ENCODE results near the gene MTCL1.

Gene MTCL1

DNA sequence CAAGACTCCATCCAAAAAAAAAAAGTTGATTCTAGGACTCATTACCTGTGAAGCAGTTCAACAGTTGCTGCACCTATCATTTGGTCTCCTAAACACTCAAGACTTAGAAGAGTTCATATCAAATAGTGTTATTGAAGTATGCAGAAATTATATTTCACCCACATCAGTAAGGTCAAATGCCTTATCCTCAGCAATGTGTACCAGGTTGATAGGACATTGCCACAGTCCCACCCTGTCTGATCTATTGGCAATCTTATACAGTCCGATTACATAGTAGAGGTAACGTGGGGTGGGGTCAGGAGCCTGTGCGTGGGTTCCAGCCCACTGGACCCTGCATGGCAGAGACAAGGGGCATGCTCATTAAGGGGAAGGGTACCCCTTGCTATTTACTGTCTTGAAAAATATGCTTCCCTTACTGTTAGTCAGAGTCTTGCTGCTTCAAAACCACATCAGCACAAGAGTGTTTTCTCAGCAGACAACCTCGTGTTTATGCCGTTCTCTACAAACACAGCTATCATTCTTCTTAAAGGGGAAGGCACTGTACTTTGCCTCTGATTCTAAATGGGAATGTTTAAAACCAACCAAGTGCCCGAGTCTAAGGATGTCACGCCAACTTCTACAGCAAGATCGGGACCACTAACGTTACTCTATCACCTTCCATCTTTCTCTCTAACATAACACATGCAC, 115.2 kb downstream of the MTCL1 start:
- H3K4me3 ChIP-seq (ENCODE audit: low read depth, low read length): no peak overlapping the region
- no peak for DNase-seq (ENCODE audit: low read depth)
- TF ChIP-seq, protein P1, sequence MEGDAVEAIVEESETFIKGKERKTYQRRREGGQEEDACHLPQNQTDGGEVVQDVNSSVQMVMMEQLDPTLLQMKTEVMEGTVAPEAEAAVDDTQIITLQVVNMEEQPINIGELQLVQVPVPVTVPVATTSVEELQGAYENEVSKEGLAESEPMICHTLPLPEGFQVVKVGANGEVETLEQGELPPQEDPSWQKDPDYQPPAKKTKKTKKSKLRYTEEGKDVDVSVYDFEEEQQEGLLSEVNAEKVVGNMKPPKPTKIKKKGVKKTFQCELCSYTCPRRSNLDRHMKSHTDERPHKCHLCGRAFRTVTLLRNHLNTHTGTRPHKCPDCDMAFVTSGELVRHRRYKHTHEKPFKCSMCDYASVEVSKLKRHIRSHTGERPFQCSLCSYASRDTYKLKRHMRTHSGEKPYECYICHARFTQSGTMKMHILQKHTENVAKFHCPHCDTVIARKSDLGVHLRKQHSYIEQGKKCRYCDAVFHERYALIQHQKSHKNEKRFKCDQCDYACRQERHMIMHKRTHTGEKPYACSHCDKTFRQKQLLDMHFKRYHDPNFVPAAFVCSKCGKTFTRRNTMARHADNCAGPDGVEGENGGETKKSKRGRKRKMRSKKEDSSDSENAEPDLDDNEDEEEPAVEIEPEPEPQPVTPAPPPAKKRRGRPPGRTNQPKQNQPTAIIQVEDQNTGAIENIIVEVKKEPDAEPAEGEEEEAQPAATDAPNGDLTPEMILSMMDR (IDR thresholded peaks at IDR 0.05; ENCODE audit: low read depth, low read length, missing control alignments): no peak

DNA sequence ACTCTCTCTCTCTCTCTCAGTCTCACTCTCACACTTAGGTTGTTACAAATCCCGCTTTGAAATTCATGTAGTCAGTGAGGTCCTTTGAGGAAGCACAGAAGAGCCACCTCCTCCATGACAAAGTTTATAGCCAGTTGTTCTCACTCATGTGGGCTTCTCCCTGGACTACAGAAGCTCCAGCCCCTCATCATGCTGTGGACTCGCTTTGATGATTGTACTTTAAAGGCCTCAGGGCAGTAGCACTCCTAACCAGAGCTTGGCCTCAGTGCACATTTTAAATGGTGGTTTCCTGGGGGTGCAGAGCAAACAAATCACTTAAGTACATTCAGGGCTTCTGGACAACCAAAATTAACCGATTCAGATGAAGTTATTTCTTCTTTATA, 115.7 kb downstream of the MTCL1 start:
- TF ChIP-seq, protein P1 (IDR thresholded peaks at IDR 0.05; ENCODE audit: low read depth, low read length, missing control alignments): no peak
- H3K4me3 ChIP-seq (ENCODE audit: low read depth, low read length): no peak overlapping the region
- no peak for DNase-seq (ENCODE audit: low read depth)

DNA sequence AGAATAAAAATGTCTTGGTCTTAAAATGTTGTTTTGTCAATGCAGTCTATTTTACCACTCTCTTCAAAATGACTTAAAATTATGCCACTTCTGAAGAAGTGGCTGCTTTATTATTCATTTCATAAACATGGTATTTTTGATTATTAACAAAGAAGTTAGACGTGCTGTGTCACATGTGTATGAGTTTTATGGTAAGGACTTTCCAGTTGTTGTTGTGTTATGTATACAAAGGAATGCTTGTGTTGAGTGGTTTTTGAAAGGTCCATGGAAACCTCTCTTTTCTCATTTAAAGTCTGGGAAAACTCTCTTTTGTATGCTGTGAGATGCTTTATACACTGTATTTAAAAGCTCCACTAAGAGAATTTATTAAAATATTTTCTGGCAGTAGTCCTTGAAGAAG, 116.2 kb downstream of the MTCL1 start:
- no peak overlapping the region for H3K4me3 ChIP-seq (ENCODE audit: low read depth, low read length)
- TF ChIP-seq, protein P1 (IDR thresholded peaks at IDR 0.05; ENCODE audit: low read depth, low read length, missing control alignments): no peak
- no peak for DNase-seq (ENCODE audit: low read depth)

DNA sequence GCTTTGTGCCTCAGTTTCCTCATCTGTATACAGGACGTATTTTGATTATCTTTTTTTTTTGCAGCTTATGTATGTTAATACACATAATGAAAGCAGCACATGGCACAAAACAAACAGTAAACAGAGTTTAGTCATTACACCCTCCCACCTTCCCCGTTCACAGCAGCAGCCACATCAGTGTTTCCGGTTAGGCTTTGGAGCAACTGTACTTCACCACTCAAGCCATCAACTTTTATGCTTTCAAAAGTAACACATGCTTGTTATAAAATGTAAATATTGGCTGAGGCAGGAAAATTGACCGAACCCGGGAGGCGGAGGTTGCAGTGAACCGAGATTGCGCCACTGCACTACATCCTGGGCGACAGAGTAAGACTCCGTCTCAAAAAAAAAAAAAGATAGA, 117.3 kb downstream of the MTCL1 start:
- TF ChIP-seq, protein P1 (IDR thresholded peaks at IDR 0.05; ENCODE audit: low read depth, low read length, missing control alignments): no peak

DNA sequence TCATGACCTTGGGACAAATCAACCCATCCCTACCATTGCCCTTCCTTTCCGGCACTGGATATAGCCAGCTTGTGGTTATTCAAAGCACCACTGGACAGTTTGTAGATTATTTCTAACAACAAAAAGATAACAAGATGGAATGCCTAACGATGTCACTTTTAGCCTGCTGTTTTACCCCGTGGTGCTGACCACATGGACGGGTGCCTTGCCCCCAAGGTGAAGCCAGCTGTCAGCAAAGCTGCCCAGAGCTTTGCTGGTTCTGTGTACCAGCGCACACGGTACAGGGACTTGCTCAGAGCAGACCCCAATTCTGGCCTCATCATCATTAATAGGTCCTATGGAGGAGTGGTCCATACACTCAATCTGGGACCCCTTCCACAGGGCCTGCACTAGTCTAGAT, 118.2 kb downstream of the MTCL1 start:
- no peak overlapping the region for H3K4me3 ChIP-seq (ENCODE audit: low read depth, low read length)
- no peak for DNase-seq (ENCODE audit: low read depth)
- TF ChIP-seq, protein P1 (IDR thresholded peaks at IDR 0.05; ENCODE audit: low read depth, low read length, missing control alignments): no peak

More for the DNA sequence above, 117.3 kb downstream of the MTCL1 start:
- no peak overlapping the region for H3K4me3 ChIP-seq (ENCODE audit: low read depth, low read length)
- no peak for DNase-seq (ENCODE audit: low read depth)

DNA sequence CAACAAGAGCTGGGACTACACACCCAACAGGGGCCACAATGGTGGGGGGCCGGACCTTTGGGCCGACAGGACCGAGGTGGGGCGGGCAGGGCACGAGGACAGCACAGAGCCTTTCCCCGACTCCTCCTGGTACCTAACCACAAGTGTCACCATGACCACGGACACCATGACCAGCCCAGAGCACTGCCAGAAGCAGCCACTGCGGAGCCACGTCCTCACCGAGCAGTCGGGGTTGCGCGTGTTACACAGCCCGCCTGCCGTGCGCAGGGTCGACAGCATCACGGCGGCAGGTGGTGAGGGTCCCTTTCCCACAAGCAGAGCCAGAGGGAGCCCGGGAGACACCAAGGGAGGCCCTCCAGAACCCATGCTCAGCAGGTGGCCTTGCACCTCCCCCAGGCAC, 119.5 kb downstream of the MTCL1 start:
- DNase-seq (ENCODE audit: low read depth): no peak
- H3K4me3 ChIP-seq (ENCODE audit: low read depth, low read length): no peak overlapping the region
- TF ChIP-seq, protein P1 (IDR thresholded peaks at IDR 0.05; ENCODE audit: low read depth, low read length, missing control alignments): no peak

DNA sequence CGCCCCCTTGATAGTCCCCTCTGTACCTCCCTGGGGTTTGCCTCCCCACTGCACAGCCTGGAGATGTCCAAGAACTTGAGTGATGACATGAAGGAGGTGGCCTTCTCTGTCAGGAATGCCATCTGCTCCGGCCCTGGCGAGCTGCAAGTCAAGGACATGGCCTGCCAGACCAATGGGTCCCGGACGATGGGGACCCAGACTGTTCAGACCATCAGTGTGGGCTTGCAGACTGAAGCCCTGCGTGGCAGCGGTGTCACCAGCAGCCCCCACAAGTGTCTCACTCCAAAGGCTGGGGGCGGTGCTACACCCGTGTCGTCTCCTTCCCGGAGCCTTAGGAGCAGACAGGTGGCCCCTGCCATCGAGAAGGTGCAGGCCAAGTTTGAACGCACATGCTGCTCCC, 119.9 kb downstream of the MTCL1 start:
- TF ChIP-seq, protein P1 (IDR thresholded peaks at IDR 0.05; ENCODE audit: low read depth, low read length, missing control alignments): no peak
- DNase-seq (ENCODE audit: low read depth): no peak
- no peak overlapping the region for H3K4me3 ChIP-seq (ENCODE audit: low read depth, low read length)
